ENCODE data around the gene TEX36.
A peak's percentile ranks its signal among the peaks of the same experiment; 100 is the strongest.
"Not testable (repeated sequence)": the region's sequence is repeated elsewhere in the genome, so short reads cannot be mapped to it uniquely, and the experiment has no call there.

Gene TEX36

GRCh38 chr10:125629758-125630376, 53.1 kb downstream of the TEX36 start:
- peak; percentile 16 to 73 (median 21) for DNase-seq

GRCh38 chr10:125628104-125629049, 54.6 kb downstream of the TEX36 start:
- DNase-seq = no peak

DNA sequence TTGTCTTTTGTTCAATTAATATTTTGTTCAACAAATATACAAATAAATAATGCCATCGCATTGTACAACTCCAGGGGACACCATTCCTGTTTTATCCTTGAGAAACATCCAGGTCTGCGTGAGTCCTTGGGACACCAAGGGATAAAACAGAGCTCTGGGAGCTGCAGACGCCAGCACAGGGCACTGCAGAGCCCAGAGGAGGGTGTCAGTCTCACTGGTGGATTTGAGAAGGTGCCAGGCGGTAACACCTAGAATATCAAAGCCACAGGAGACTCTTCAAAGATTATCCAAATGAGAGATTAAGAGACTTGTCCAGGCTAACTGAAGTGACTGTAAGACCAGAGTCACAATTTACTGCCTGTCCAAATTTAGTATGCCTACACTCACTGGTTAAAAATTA, 55.3 kb downstream of the TEX36 start:
- DNase-seq = no peak

- no peak for DNase-seq
These were observed 56.3 kb downstream of the TEX36 start for GRCh38 chr10:125626671-125627070.

GRCh38 chr10:125625586-125625985, 57.4 kb downstream of the TEX36 start:
- DNase-seq = no peak

DNA sequence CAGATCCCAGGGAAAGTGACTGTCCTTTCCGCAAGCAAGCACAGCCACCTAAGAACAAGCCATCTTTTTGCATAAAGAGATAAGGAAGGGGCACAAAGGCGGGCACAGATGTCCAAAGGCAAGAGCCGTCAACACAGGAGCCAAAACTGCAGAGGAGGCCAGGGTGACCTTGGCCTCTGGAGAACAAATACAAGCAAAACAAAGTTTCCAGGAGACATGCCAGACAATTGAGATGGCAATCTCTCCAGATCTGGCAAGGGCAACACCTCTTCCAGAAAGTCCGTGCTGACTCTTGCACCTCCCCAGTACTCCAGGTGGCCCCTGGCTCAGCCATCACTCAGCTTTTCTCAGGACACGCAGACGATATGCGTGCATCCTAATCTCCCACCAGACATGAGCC, 58.2 kb downstream of the TEX36 start:
- DNase-seq = no peak

DNA sequence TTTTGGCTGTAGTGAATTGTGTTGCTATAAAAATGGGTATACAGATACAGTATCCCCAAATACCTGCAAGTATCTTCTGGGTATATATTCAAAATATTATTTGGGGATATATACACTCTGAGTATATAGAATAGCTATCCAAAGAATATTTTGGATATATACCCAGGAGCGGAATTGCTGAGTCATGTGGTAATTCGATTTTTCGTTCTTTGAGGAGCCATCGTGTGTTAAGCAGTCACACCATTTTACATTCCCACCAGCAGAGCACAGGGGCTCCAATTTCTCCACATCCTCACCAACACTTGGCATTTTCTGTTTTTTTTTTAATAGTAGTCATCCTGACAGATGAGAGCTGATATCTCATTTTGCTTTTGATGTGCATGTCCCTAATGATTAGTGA, 61.9 kb downstream of the TEX36 start:
- no peak for DNase-seq

- no peak for DNase-seq
These were observed 62.6 kb downstream of the TEX36 start for GRCh38 chr10:125620401-125620800.

DNA sequence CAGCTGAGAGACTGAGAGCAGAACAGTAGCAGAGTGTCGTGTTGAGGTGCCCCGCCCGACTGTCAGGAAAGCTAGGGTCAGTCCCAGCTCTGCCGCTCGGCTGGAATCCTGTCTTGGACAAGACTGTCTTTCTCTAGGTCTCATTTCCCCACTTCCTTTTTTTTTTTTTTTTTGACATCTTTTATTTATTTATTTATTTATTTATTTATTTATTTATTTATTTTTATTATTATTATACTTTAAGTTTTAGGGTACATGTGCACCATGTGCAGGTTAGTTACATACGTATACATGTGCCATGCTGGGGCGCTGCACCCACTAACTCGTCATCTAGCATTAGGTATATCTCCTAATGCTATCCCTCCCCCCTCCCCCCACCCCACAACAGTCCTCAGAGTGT, 69.9 kb downstream of the TEX36 start:
- not testable (repeated sequence) for DNase-seq

- DNase-seq = no peak
These were observed 71.2 kb downstream of the TEX36 start for GRCh38 chr10:125611756-125612155.

GRCh38 chr10:125611216-125611615, 71.7 kb downstream of the TEX36 start:
- no peak for DNase-seq

DNA sequence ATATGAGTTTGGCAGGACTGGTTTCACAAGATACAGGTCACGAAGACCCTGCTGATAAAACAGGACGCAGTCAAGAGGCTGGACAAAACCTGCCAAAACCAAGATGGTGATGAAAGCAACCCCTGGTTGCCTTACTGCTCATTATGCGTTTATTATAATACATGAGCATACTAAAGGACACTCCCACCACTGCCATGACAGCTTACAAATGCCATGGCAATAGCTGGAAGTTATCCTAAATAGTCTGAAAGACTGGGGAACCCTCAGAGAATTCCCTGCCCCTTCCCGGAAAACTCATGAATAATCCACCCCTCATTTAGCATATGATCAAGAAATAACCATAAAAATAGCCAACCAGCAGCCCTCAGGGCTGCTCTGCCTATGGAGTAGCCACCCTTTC, 73.1 kb downstream of the TEX36 start:
- no peak for DNase-seq

GRCh38 chr10:125608474-125608873, 74.5 kb downstream of the TEX36 start:
- DNase-seq = no peak

DNA sequence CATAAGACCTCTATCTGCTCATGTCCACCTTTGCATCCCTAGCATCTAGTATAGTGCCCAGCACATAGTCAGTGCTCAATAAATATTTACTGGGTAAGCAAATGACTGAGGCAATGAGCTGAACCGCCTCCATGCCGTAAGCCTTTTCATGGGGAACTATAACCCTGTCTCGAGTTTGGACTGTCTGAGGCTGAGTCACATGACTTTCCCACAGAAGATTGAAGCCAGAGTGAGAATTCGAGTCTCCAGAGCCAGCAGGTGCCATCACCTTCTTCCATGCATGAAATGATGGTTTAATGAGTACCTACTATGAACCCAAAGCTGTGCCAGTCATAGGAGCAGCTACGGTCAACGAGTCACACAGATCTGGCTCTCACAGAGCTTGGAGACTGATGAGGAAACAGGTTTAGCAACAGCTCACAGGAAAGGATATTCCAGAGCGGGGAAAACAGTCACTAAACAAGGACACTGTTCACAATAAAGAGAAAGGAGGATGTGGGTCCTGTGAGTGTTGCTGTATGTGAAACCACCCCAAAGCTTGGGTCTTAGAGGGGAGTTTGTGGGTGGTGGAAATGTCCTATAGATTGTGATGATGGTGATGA, 75.2 kb downstream of the TEX36 start:
- no peak for DNase-seq

DNA sequence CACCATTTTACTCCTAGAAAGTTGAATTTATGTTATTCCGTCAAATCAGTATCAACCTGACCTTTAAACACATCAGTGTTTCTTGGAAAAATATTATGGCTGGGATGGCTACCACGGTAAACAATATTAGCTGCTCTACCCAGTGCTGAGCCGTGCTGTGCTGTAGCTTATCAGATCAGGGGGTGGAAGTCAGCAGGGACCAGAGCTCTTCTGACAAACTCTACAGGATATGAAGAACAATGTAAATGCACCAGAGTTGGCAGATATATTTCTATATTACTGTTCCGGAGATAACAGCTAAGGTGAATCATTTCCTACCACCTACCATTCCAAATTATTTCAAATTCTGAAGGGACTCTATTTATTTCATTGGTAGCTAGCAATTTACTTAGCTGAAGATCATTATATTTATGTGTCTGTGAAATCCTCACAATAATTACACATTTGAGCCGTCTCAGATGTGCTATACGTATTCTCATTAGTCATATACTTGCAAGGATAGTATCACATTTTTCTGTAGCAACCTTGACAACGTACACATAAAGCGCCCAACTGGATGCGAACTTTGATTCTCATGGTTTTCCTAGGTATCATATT, 76.5 kb downstream of the TEX36 start:
- no peak for DNase-seq

All from NCI-H1417 (cell line).